Endothelial cell of umbilical vein (primary cell): ENCODE data around the gene NAV2. TPM values are rescaled to one million over a fixed set of nuclear protein-coding genes. Genes with fewer than 3 reads are reported as not detected.

Source experiments
- BruUV-seq: library from RNA; stranded (reverse); fragments of 400-500 nt; replicated peaks from 2 replicates; lab custom pipeline; 2021; lab: Mats Ljungman, UMichigan
- CTCF ChIA-PET: fragments of 300-600, 350-600 bp; sonication (Branson Sonifier 250); formaldehyde crosslinking; loops from one replicate; lab custom pipeline; 2021; ENCODE audit warnings: antibody characterized with exemption, inconsistent platforms; lab: Charles Lee
- POLR2A ChIA-PET: fragments of 300-600, 350-600 bp; sonication (Branson Sonifier 250); formaldehyde crosslinking; loops from one replicate; lab custom pipeline; 2021; ENCODE audit warnings: antibody characterized with exemption, inconsistent platforms; lab: Charles Lee
- DNase-seq: peaks from one replicate; pipeline ENCODE4 v3.0.0-alpha.2; 2011; ENCODE audit warnings: low read depth, low spot score
- FAIRE-seq: peaks from 2 replicates; lab custom pipeline; 2011; peaks lifted over from hg19 to GRCh38; lab: Jason Lieb, UNC
- H2AFZ ChIP-seq: 2 replicates; pipeline ENCODE4 v1.6.0; 2012; ENCODE audit warnings: low read depth, low read length, control low read depth, inconsistent platforms
- H3K27ac ChIP-seq: 2 replicates; pipeline ENCODE4 v1.5.1; 2011; ENCODE audit warnings: low read depth, mild to moderate bottlenecking, control low read depth, low read length, moderate library complexity; ENCODE audit not compliant: insufficient read depth
- H3K27me3 ChIP-seq, 2 experiments: 2 replicates each; pipeline versions ENCODE4 v1.6.0 to v1.6.1; 2011; ENCODE audit warnings: low read length in 2 of 2, mixed read lengths in 1 of 2; ENCODE audit not compliant: control insufficient read depth in 2 of 2, insufficient read depth in 2 of 2
- H3K36me3 ChIP-seq, 2 experiments: 2 replicates in 1 of 2; 3 replicates in 1 of 2; pipeline ENCODE4 v1.5.1; 2011; ENCODE audit warnings: low read length in 2 of 2, mild to moderate bottlenecking in 1 of 2, moderate library complexity in 1 of 2; ENCODE audit not compliant: control insufficient read depth in 2 of 2, insufficient read depth in 2 of 2; ENCODE audit errors: extremely low read depth in 1 of 2
- H3K4me1 ChIP-seq: 3 replicates; pipeline ENCODE4 v1.5.1; 2011; ENCODE audit warnings: mild to moderate bottlenecking, low read length; ENCODE audit not compliant: control insufficient read depth, insufficient read depth; ENCODE audit errors: extremely low read depth
- H3K4me2 ChIP-seq: 2 replicates; pipeline ENCODE4 v1.6.1; 2011; ENCODE audit warnings: low read length, control low read depth, mixed read lengths; ENCODE audit not compliant: insufficient read depth
- H3K4me3 ChIP-seq, 3 experiments: fragments of 200-600 bp in 1 of 3; sonication (generic), shearing (Covaris generic) in 1 of 3; replicated peaks in 1 of 3; 2 replicates each; pipeline ENCODE4 v1.5.1; 2011 to 2016; ENCODE audit warnings: control low read depth in 3 of 3, low read length in 3 of 3, mild to moderate bottlenecking in 2 of 3, inconsistent platforms in 1 of 3, low read depth in 1 of 3, moderate library complexity in 1 of 3; ENCODE audit not compliant: insufficient read depth in 1 of 3
- H3K79me2 ChIP-seq: 2 replicates; pipeline ENCODE4 v1.6.0; 2012; ENCODE audit warnings: low read length, inconsistent platforms; ENCODE audit not compliant: control insufficient read depth, insufficient read depth
- H3K9ac ChIP-seq: replicated peaks from 2 replicates; pipeline ENCODE3; 2011; ENCODE audit warnings: low read length, control low read depth; ENCODE audit not compliant: insufficient read depth; ENCODE audit errors: extremely low read depth
- H3K9me1 ChIP-seq: replicated peaks from 3 replicates; pipeline ENCODE4 v1.6.0; 2011; ENCODE audit warnings: mild to moderate bottlenecking, low read length; ENCODE audit not compliant: control insufficient read depth, insufficient read depth; ENCODE audit errors: extremely low read depth
- H3K9me3 ChIP-seq: replicated peaks from 2 replicates; pipeline ENCODE4 v1.5.1; 2012; ENCODE audit warnings: low read length, inconsistent platforms; ENCODE audit not compliant: control insufficient read depth, insufficient read depth
- H4K20me1 ChIP-seq: replicated peaks from 2 replicates; pipeline ENCODE3; 2011; ENCODE audit warnings: mild to moderate bottlenecking, low read length; ENCODE audit not compliant: control insufficient read depth, insufficient read depth; ENCODE audit errors: extremely low read depth
- EZH2 ChIP-seq: IDR thresholded peaks from 2 replicates; pipeline ENCODE4 v1.6.1; 2012; ENCODE audit warnings: borderline replicate concordance, low read depth, mild to moderate bottlenecking, moderate library complexity, low read length, inconsistent platforms; ENCODE audit not compliant: severe bottlenecking
- FOS ChIP-seq: IDR thresholded peaks from 2 replicates; pipeline ENCODE4 v1.6.1; 2011; ENCODE audit warnings: mild to moderate bottlenecking, low read length, moderate library complexity, borderline replicate concordance; ENCODE audit not compliant: insufficient read depth
- JUN ChIP-seq: IDR thresholded peaks from 2 replicates; pipeline ENCODE4 v1.6.1; 2011; ENCODE audit warnings: borderline replicate concordance, low read depth; ENCODE audit not compliant: insufficient read length, insufficient read depth
- MYC ChIP-seq: IDR thresholded peaks from one replicate; pipeline ENCODE4 v1.6.1; 2011; ENCODE audit warnings: mild to moderate bottlenecking, low read depth, low read length
- POLR2AphosphoS5 ChIP-seq: IDR thresholded peaks from 2 replicates; pipeline ENCODE4 v1.6.1; 2012; ENCODE audit warnings: low read depth, mild to moderate bottlenecking, control low read depth, low read length, moderate library complexity; ENCODE audit not compliant: insufficient read depth
- dilution Hi-C: fragments of 300-500 bp; cut with MboI; formaldehyde crosslinking; loops from one replicate; pipeline ENCODE4 v1.15.0; 2019; ENCODE audit warnings: low sequenced_read_pairs; ENCODE audit not compliant: extremely low pct_ligation_motif_present
- intact Hi-C: fragments of 100-400 bp; cut with micrococcal nuclease; formaldehyde crosslinking; loops from one replicate; pipeline ENCODE4 v1.10.0; 2022
- polyA plus RNA-seq, 4 experiments: library from polyadenylated mRNA; depleted of rRNA in 3 of 4; stranded (reverse) in 3 of 4; unstranded in 1 of 4; fragments of >200 nt; gene quantifications; 2 replicates each; pipeline versions ENCODE4 v1.2.1 to v1.2.3, GENCODE V29; 2011 to 2012; ENCODE audit warnings: missing spikeins in 1 of 4
- total RNA-seq: library from RNA; stranded (reverse); gene quantifications from 2 replicates; pipeline ENCODE4 v1.2.3, GENCODE V29; 2021
- TF ChIP-seq, protein P1 (sequence below): IDR thresholded peaks from 2 replicates; pipeline ENCODE4 v1.6.1; 2011; ENCODE audit not compliant: insufficient read depth, insufficient read length

The NAV2 gene
- total and polyA plus RNA-seq, 2 donors (not counting 3 experiments of a cell fraction or from before 2014, with no cell fraction given): 10.9 to 68.0 TPM

DNA sequence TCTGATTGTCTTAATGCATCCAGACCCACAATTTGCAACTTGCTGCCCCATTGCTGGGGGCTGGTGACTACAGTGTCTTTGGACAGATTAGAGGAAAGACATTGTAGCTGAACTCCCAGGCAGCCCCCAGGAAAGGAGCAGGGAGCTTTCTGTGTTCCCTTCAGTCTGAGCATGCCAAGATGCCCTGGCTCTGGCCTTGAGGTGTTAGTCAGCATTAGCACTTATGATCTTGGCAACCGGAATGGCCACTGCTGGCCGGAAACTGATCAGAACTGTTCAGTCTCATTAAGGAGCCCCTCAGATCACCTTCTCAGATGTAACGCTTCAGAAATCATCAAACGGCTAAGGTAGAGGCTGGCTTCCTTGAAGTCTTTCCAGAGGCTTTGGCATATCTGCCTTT, 195.2 kb downstream of the NAV2 start:
- no peak overlapping the region for H3K27ac ChIP-seq
- H3K9me1 ChIP-seq: no peaks in the 10 kb centered on the region
- ChIA-PET POLR2A (interaction anchor here (0.6 kb wide), 1 partner anchor 444 kb away, joined by 3 read pairs; no protein-coding TSS in a partner anchor), CTCF (interaction anchor here (0.7 to 1.0 kb wide), 3 partner anchors 220 to 350 kb away, joined by 3 to 4 read pairs (median 3); no protein-coding TSS in a partner anchor)
- H3K79me2 ChIP-seq: peaks cover 12% of the 10 kb centered on the region
- H3K4me2 ChIP-seq: no peak overlapping the region
- intact Hi-C loops: loop anchor here (10.0 kb wide), 2 partner anchors 593 to 653 kb away; no protein-coding TSS in a partner anchor
- dilution Hi-C loops: no loop called here
- no peak overlapping the region for H3K4me3 ChIP-seq
- no peak for FAIRE-seq
- H3K9ac ChIP-seq: no peak overlapping the region
- H2AFZ ChIP-seq: no peak overlapping the region
- BruUV-seq: no TSS peak
- H3K27me3 ChIP-seq: no peaks in the 10 kb centered on the region
- H3K36me3 ChIP-seq: no peaks in the 10 kb centered on the region
- no peak for DNase-seq
- TF ChIP-seq EZH2 (no peak), MYC (no peak), FOS (no peak), POLR2AphosphoS5 (no peak), JUN (no peak)
- TF ChIP-seq, protein P1, sequence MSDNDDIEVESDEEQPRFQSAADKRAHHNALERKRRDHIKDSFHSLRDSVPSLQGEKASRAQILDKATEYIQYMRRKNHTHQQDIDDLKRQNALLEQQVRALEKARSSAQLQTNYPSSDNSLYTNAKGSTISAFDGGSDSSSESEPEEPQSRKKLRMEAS: no peak
- no peaks in the 10 kb centered on the region for H3K4me1 ChIP-seq
- no peaks in the 10 kb centered on the region for H3K9me3 ChIP-seq
- H4K20me1 ChIP-seq: no peaks in the 10 kb centered on the region

DNA sequence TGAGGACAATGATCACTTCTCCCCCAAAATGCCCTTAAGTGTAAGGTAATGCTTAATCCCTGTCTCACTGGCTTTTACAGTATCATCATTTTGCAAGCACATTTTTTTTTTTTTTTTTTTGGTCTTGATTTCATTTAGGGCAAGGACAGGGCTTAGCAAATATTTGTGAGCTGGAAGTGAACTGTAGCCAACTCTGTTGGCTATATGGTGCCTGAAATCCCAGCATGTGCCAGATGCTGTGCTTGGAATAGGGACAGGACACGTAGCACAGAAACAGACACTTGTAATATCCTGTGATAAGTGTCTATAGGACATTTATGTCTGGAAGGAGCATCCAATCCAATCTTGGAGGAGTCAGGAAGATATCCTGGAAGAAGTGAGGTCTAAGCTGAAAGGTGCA, 198.3 kb downstream of the NAV2 start:
- H2AFZ ChIP-seq: no peak overlapping the region
- CTCF ChIA-PET: no interaction called here
- H3K4me3 ChIP-seq: no peak overlapping the region
- no peak overlapping the region for H3K4me2 ChIP-seq
- TF ChIP-seq, protein P1: no peak
- DNase-seq: no peak
- no peak for FAIRE-seq
- H3K9me1 ChIP-seq: no peaks in the 10 kb centered on the region
- no TSS peak for BruUV-seq
- H3K9me3 ChIP-seq: no peaks in the 10 kb centered on the region
- H3K27me3 ChIP-seq: no peaks in the 10 kb centered on the region
- H3K4me1 ChIP-seq: no peaks in the 10 kb centered on the region
- no peak overlapping the region for H3K27ac ChIP-seq
- POLR2A ChIA-PET: no interaction called here
- H4K20me1 ChIP-seq: no peaks in the 10 kb centered on the region
- intact Hi-C loops: no loop called here
- dilution Hi-C loops: no loop called here
- peaks cover 10% of the 10 kb centered on the region for H3K79me2 ChIP-seq
- no peak overlapping the region for H3K9ac ChIP-seq
- no peaks in the 10 kb centered on the region for H3K36me3 ChIP-seq
